Measurements from ENCODE around the gene RTL10.

The RTL10 gene

GRCh38 chr22:19859861-19860510, 5.3 kb upstream of the RTL10 start:
- DNase-seq: no peak

GRCh38 chr22:19857382-19857781, 2.7 kb upstream of the RTL10 start:
- no peak for DNase-seq

- DNase-seq: no peak
These were observed 1.1 kb upstream of the RTL10 start for GRCh38 chr22:19855504-19856409.

GRCh38 chr22:19853879-19854777, 546 bp downstream of the RTL10 start:
- no peak for DNase-seq

- no peak for DNase-seq
These were observed 1.4 kb downstream of the RTL10 start for GRCh38 chr22:19853058-19853878.

GRCh38 chr22:19852177-19852781, 2.4 kb downstream of the RTL10 start:
- DNase-seq: no peak

- DNase-seq: no peak
These were observed 3.1 kb downstream of the RTL10 start for GRCh38 chr22:19851291-19852176.

- no peak for DNase-seq
These were observed 3.9 kb downstream of the RTL10 start for GRCh38 chr22:19850763-19851109.

GRCh38 chr22:19849835-19850762, 4.6 kb downstream of the RTL10 start:
- DNase-seq: no peak

GRCh38 chr22:19848298-19849224, 6.1 kb downstream of the RTL10 start:
- no peak for DNase-seq

GRCh38 chr22:19847345-19847632, 7.4 kb downstream of the RTL10 start:
- no peak for DNase-seq

- DNase-seq: no peak
These were observed 7.9 kb downstream of the RTL10 start for GRCh38 chr22:19846620-19847344.

- no peak for DNase-seq
These were observed 9.5 kb downstream of the RTL10 start for GRCh38 chr22:19845054-19845722.

GRCh38 chr22:19844377-19845053, 10.2 kb downstream of the RTL10 start:
- DNase-seq: no peak

- DNase-seq: no peak
These were observed 10.8 kb downstream of the RTL10 start for GRCh38 chr22:19843857-19844376.

GRCh38 chr22:19843107-19843856, 11.4 kb downstream of the RTL10 start:
- DNase-seq: no peak

Data from NCI-H187 (cell line).